ENCODE results near the gene MAPK6.

The MAPK6 gene

DNA sequence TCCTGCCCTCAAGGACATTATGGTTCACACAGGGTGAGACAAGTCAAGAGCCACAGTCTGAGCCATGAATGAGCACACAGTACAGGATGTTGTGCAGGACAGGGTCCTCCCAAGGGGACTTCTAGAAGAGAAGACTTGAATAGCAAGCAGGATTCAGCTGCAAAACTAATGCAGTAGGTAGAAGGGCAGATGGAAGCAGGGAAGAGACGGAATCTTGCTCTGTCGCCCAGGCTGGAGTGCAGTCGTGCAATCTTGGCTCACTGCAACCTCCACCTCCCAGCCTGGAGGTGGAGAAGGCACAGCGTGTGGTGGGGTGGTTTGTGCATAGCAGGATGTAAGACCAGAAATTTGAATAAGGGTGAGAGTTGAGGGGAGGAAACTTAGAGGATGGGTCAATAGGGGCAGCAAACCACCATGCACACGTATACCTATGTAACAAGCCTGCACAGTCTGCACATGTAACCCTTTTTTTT, 85.5 kb downstream of the MAPK6 start:
- peaks cover 1 to 4% of the 10 kb centered on the region in 2 donors for H3K9me3 Mint-ChIP-seq
- no peaks in the 10 kb centered on the region for H3K36me3 Mint-ChIP-seq
- H3K27ac Mint-ChIP-seq = no peak overlapping the region
- H3K4me3 Mint-ChIP-seq = no peak overlapping the region
- H3K4me1 Mint-ChIP-seq = peaks cover 25 to 38% of the 10 kb centered on the region in 2 donors
- peaks cover 6 to 11% of the 10 kb centered on the region in 2 donors for H3K27me3 Mint-ChIP-seq
- DNase-seq (no peak), ATAC-seq (replicated peaks) (no peak)

DNA sequence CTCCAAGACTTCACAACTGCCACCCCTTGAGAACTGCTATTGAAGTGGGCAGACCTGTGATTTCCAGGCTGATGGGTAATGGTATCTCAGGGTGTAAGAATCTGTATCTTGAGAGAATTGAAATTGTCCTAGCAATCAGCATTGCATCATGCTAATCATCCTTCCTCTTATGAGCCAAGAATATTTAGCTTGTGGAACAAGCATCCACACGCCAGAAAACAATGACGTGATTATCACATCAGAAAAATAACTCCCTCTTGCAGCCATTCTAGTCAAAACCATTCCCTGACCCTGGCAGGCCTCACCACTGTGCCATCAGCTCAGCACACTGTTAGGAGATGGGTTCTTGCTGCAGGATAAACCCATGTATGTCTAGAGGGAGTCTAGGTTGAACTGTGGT, 86.8 kb downstream of the MAPK6 start:
- Mint-ChIP-seq H3K36me3 (no peaks in the 10 kb centered on the region), H3K27ac (no peak overlapping the region), H3K27me3 (peaks cover 10 to 21% of the 10 kb centered on the region in 2 donors), H3K9me3 (peaks cover 1 to 4% of the 10 kb centered on the region in 2 donors), H3K4me1 (peaks cover 34 to 51% of the 10 kb centered on the region in 2 donors), H3K4me3 (no peak overlapping the region)
- ATAC-seq (replicated peaks) (no peak), DNase-seq (no peak)

DNA sequence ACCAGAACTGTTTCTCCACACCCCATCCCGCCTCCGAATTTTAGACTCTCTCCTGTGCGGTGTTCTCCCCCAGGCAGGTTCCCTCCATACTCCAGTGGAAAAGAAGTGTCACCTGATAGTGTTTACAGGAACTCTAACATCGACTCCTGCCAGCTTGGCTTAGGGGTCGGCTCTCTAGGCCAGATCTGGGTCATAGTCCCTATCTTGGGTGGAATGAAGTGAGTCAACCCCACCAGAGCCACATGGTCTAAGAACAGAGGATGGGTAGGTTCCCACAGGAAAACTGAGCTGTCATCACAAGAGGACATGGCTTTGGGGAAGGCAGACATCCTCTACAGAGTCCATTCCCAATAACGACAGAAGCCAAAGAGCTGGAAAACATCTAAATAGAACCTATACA, 87.6 kb downstream of the MAPK6 start:
- H3K4me1 Mint-ChIP-seq = peaks cover 39 to 58% of the 10 kb centered on the region in 2 donors
- H3K27ac Mint-ChIP-seq = no peak overlapping the region
- H3K9me3 Mint-ChIP-seq = peaks cover 1 to 4% of the 10 kb centered on the region in 2 donors
- DNase-seq (no peak), ATAC-seq (replicated peaks) (no peak)
- peaks cover 18 to 28% of the 10 kb centered on the region in 2 donors for H3K27me3 Mint-ChIP-seq
- H3K4me3 Mint-ChIP-seq = no peak overlapping the region
- H3K36me3 Mint-ChIP-seq = no peaks in the 10 kb centered on the region

DNA sequence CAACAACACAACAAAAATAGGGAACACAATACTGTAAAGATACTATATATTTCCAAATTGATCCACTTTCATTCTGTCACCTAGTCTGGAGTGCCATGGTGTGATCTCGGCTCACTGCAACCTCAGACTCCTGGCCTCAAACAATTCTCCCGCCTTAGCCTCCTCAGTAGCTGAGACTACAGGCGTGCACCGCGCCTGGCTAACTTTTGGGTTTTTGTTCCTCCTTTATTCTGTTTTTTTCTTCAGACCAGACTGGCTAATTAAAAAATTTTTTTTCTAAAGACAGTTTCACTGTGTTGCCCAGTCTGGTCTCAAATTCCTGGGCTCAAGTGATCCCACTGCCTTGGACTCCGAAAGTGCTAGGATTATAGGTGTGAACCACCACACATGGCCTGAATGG, 88.2 kb downstream of the MAPK6 start:
- Mint-ChIP-seq H3K4me3 (no peak overlapping the region), H3K36me3 (no peaks in the 10 kb centered on the region)

DNA sequence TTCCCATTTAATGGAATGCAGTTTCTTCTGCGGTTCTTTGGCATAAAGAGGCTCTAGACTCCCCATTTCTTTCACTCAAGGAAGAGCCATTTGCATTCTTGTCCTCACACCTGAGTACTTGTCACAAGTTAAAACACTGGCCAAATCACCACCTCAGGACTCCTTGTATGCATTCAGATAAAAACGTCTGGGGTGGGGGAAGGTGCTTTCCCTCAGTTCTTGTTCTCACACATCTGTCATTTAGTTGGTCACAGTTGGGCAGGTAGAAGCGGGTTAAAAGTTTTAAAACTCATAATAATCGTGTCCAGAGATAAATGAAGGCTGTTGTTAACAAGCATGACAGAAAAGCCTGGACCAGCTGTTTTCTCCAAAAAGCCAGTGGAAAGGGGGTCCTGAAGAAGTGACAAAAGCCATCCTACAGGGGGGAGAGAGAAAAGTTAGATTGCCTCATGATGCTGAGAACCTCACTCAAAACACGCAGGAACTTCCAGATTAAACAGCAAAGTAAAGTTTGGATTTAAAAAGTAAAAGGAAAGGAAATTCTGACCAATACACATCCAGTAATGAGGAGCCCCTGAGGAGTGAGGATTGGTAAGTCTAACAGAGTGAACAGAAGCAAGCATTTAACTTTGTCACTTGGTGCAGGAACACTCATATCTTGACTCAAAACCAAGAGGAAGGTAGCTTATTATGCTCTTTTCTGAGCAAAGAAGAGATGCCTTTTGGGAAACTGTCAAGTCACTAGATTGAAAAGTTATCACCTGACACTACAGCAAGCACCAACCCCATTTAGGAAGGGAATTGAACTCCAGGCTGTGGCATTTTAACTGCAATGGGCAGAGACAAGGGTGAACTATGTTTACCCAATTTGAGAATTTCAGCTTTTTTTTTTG, 90.8 kb downstream of the MAPK6 start:
- H3K4me3 Mint-ChIP-seq = peak overlapping the region; percentile 34 to 44
- H3K9me3 Mint-ChIP-seq = no peaks in the 10 kb centered on the region
- peaks cover 25 to 28% of the 10 kb centered on the region in 2 donors for H3K27me3 Mint-ChIP-seq
- DNase-seq = peak; percentile 20
- no peaks in the 10 kb centered on the region for H3K36me3 Mint-ChIP-seq
- peak; percentile 85 to 89 for ATAC-seq (replicated peaks)
- H3K4me1 Mint-ChIP-seq = peaks cover 22 to 34% of the 10 kb centered on the region in 2 donors
- H3K27ac Mint-ChIP-seq = peak overlapping the region; percentile 48

More for the DNA sequence above, 88.2 kb downstream of the MAPK6 start:
- DNase-seq (no peak), ATAC-seq (replicated peaks) (no peak)
- Mint-ChIP-seq H3K27ac (no peak overlapping the region), H3K9me3 (no peaks in the 10 kb centered on the region), H3K4me1 (peaks cover 37 to 56% of the 10 kb centered on the region in 2 donors), H3K27me3 (peaks cover 18 to 28% of the 10 kb centered on the region in 2 donors)

DNA sequence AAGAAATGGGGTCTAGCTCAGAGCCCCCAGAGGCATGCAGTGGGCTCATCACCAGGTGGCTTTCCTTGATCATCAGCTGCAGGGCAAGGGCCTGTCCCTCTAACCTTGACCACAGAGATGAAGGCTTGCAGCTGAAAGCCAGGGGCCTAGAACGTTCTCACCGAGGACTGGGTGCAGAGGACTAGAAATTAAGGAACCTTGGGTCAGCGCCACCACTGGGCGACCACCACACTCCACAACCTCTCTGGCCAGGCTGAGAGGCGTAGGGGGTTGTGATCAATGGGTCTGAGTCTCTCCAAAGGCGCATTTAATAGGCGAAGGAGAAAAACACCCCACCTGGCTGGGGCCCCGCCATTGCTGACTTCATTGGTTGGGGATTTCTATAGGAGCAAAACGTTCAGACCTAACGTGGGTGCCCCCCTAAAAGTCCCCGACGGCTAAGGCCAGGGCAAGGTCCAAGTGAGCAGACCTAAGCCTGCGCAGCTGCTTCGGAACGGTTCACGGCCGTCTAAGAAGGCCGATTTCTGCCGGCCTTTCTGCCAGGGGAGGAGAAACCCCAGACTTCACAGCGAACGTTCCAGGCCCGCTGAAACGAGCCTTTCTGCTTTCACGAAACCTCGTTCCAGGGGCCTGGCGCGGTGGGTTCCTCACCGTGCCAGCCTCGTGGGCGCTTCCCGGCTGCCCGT, 92.6 kb downstream of the MAPK6 start:
- H3K27me3 Mint-ChIP-seq = peaks cover 25% of the 10 kb centered on the region in 2 donors
- no peaks in the 10 kb centered on the region for H3K36me3 Mint-ChIP-seq
- no peaks in the 10 kb centered on the region for H3K9me3 Mint-ChIP-seq
- peak overlapping the region; percentile 20 for H3K27ac Mint-ChIP-seq
- ATAC-seq (replicated peaks) = no peak
- no peak for DNase-seq
- H3K4me1 Mint-ChIP-seq = peaks cover 25 to 45% of the 10 kb centered on the region in 2 donors
- peak overlapping the region; percentile 80 to 87 for H3K4me3 Mint-ChIP-seq

DNA sequence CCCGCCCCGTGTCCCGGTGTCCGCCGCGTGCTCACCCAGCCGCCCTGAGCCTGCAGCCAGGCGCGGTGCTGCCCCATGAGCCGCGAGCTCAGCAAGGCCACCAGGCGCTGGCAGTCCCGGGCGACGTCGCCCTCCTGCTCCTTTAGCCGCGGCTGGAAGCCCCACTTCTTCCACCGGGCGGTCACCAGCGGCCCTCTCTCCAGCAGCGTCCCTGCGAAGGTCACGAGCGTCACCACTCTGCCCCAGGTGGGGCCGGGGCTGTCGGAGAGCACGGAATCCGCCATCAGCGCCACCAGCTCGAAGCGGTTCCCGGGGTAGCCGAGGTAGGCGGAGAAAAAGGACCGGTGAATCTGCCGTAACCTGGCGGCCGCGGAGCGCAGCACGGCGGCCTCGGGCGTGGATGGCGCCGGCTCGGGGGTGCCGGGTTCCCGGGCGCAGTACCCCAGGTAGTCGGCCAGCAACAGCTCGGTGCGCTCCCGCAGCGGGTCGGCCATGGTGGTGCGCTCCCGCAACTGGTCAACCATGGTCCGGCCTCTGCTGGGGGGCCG, 93.3 kb downstream of the MAPK6 start:
- H3K36me3 Mint-ChIP-seq = no peaks in the 10 kb centered on the region
- peaks cover 23 to 25% of the 10 kb centered on the region in 2 donors for H3K27me3 Mint-ChIP-seq
- H3K4me3 Mint-ChIP-seq = peak overlapping the region; percentile 80 to 87
- DNase-seq (peak; percentile 25), ATAC-seq (replicated peaks) (peak; percentile 41 to 52)
- peaks cover 24 to 45% of the 10 kb centered on the region in 2 donors for H3K4me1 Mint-ChIP-seq
- H3K9me3 Mint-ChIP-seq = no peaks in the 10 kb centered on the region
- peak overlapping the region; percentile 56 for H3K27ac Mint-ChIP-seq

DNA sequence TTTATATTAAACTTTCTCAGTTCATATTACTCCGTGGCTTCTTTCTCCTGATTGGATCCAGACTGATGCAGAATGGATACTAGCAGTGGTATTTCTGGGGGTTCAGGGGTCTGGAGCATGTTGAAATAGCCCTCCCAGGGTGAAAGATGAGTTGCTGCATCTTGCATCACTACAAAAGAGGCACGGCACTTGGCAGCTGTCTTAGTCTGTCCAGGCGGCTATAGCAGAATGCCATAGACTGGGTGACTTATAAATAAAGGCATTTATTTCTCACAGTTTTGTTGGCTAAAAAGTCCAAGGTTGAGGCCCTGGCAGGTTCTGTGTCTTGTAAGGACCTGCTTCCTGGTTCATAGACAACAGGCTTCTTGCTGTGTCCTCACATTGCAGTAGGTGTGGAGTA, 94.2 kb downstream of the MAPK6 start:
- Mint-ChIP-seq H3K4me3 (peak overlapping the region in 1 of 2 donors; percentile 57), H3K27me3 (peaks cover 23 to 25% of the 10 kb centered on the region in 2 donors), H3K36me3 (no peaks in the 10 kb centered on the region), H3K27ac (no peak overlapping the region), H3K9me3 (no peaks in the 10 kb centered on the region), H3K4me1 (peaks cover 24 to 45% of the 10 kb centered on the region in 2 donors)
- DNase-seq (no peak), ATAC-seq (replicated peaks) (no peak)

DNA sequence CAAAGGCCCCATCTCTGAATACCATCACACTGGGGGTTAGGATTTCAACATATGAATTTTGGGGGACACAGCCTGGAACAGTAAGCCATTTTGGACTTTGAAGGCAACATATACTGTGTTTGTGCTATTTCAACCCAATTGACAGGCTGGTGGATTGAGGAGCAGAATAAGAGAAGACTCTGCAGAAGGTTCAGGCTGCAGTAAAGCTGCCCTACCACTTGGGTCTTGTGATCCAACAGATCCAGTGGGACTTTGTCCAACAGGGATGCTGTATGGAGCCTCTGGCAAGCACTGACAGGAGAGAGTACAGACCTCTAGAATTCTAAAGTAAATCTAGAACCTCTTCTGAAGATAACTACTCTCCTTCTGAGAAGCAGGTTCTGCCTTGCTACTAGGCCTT, 94.7 kb downstream of the MAPK6 start:
- no peaks in the 10 kb centered on the region for H3K9me3 Mint-ChIP-seq
- no peaks in the 10 kb centered on the region for H3K36me3 Mint-ChIP-seq
- no peak overlapping the region for H3K4me3 Mint-ChIP-seq
- peaks cover 24 to 44% of the 10 kb centered on the region in 2 donors for H3K4me1 Mint-ChIP-seq
- DNase-seq (no peak), ATAC-seq (replicated peaks) (no peak)
- H3K27me3 Mint-ChIP-seq = peaks cover 22 to 23% of the 10 kb centered on the region in 2 donors
- H3K27ac Mint-ChIP-seq = no peak overlapping the region

DNA sequence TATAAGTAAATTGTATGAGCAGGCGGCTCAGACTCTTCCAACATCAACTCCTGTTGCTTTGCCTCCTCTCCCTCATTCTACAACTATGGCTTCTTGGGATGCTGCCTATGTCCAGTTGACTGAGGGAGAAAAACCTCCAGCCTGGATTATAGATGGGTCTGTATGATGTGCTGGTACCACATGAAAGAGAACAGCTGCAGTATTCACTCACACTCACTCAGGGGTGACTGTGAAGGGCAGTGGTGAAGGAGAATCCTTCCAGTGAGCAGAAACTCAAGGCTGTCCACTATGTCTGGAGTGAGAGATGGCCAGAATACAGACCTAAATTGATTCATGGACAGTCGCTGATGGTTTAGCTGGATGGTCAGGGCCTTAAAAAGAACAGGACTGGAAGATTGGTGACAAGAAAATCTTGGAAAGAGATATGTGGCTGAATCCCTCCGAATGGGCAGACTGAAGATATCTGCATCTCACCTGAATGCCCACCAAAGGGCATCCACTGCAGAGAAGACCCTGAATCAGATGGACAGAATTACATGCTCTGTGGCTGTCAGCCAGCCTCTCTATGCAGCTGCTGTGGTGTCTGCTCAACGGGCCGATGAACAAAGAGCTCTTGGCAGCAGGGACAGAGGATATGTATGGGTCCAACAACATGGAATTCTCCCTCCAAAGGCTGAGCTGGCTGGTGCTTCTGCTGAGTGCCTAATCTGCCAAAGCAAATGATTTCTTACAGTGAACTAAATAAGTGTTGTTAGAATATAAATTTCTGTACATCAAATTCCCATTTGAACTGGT, 95.4 kb downstream of the MAPK6 start:
- H3K4me3 Mint-ChIP-seq = no peak overlapping the region
- H3K27me3 Mint-ChIP-seq = peaks cover 17 to 19% of the 10 kb centered on the region in 2 donors
- DNase-seq = no peak
- H3K4me1 Mint-ChIP-seq = peaks cover 20 to 36% of the 10 kb centered on the region in 2 donors
- no peaks in the 10 kb centered on the region for H3K36me3 Mint-ChIP-seq
- no peak for ATAC-seq (replicated peaks)
- peak overlapping the region; percentile 9 for H3K27ac Mint-ChIP-seq
- no peaks in the 10 kb centered on the region for H3K9me3 Mint-ChIP-seq

DNA sequence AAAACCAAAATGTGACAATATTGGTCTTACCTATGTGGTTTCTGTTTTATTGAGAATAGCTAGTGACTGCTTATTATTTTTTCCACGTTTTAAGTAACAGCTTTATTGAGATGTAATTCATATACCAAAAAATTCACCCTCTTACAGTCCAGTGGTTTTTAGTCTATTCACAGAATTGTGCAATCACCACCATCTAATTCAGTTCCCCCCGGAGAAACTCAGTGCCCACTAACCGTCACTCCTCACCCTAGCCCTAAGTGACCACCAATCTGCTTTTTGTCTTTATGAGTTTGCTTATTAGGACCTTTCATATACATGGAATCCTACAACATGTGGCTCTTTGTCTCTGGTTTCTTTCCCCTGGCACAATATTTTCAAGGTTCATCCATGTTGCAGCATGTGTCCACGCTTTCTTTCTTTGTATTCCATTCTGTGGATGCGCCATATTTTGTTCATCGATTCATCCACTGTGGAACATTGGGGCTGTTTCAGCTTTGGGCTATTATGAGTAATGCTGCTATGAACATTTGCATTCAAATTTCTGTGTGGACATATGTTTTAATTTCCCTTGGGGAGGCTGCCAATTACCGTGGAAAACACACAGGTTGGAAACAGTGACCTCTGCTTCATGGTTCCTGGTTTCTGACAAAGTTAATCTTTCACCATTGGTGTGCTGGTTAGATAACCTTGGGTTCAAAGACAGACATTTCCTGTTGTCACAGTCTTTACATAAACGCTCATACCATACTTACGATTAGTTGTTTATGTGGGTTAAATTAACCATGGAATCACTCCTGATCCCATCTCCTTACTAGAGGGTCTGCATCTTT, 96.8 kb downstream of the MAPK6 start:
- no peaks in the 10 kb centered on the region for H3K9me3 Mint-ChIP-seq
- ATAC-seq (replicated peaks) (peak in 1 of 2 donors; percentile 29), DNase-seq (no peak)
- H3K27me3 Mint-ChIP-seq = peaks cover 7 to 15% of the 10 kb centered on the region in 2 donors
- peaks cover 0 to under 1% of the 10 kb centered on the region in 2 donors for H3K36me3 Mint-ChIP-seq
- H3K4me1 Mint-ChIP-seq = peaks cover 11 to 23% of the 10 kb centered on the region in 2 donors
- no peak overlapping the region for H3K4me3 Mint-ChIP-seq
- no peak overlapping the region for H3K27ac Mint-ChIP-seq
